ENCODE results near the gene PLCXD3. TPM values are rescaled to one million over a fixed set of nuclear protein-coding genes. Genes with fewer than 3 reads are reported as not detected.

PLCXD3 gene
- total RNA-seq, 1 donor from 2014 or later: not detected

DNA sequence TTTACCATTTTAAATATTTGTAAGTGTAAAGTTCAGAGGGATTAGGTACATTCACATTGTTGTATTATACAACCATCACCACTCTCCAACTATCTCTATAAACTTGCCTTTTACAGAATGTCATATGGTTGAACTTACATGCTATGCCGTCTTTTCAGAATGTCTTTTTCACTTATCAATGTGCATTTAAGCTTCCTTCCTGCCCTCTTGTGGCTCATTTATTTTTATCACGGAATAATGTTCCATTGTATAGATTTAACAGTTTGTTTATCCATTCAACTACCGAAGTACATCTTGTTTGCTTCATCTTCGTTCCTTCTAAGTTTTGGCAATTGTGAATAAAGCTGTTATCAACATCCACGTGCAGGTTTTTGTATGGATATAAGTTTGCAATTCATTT is 163.8 kb downstream of the PLCXD3 start:
- no peaks in the 10 kb centered on the region for H3K36me3 Mint-ChIP-seq (ENCODE audit: unreplicated experiment)
- no peak for DNase-seq (ENCODE audit: extremely low spot score, unreplicated experiment)
- no peak overlapping the region for H3K27ac Mint-ChIP-seq (ENCODE audit: unreplicated experiment)
- H3K4me1 Mint-ChIP-seq (ENCODE audit: unreplicated experiment): no peaks in the 10 kb centered on the region
- H3K9me3 Mint-ChIP-seq (ENCODE audit: unreplicated experiment): no peaks in the 10 kb centered on the region
- H3K4me3 Mint-ChIP-seq (ENCODE audit: unreplicated experiment): no peak overlapping the region
- no peaks in the 10 kb centered on the region for H3K27me3 Mint-ChIP-seq (ENCODE audit: unreplicated experiment)
- TF ChIP-seq, protein P1, sequence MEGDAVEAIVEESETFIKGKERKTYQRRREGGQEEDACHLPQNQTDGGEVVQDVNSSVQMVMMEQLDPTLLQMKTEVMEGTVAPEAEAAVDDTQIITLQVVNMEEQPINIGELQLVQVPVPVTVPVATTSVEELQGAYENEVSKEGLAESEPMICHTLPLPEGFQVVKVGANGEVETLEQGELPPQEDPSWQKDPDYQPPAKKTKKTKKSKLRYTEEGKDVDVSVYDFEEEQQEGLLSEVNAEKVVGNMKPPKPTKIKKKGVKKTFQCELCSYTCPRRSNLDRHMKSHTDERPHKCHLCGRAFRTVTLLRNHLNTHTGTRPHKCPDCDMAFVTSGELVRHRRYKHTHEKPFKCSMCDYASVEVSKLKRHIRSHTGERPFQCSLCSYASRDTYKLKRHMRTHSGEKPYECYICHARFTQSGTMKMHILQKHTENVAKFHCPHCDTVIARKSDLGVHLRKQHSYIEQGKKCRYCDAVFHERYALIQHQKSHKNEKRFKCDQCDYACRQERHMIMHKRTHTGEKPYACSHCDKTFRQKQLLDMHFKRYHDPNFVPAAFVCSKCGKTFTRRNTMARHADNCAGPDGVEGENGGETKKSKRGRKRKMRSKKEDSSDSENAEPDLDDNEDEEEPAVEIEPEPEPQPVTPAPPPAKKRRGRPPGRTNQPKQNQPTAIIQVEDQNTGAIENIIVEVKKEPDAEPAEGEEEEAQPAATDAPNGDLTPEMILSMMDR (IDR thresholded peaks at IDR 0.05): no peak

DNA sequence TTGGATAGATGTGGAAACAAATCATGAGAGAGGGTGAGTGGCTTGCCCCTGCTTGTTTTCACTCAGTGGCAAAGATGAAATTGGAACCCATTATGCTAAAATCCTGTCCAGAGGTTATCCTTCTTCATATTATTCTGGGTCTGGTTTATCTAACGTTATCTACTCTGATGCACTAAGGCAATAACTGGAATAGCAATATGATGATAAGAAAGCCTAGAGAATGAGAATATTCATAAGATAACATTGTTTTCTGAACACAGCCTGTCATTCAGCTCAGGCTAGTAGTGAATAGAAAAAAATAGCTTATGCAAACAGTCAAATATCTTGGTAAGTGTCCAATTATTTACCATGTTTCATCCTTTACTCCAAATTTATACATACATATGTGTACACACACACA is 165.1 kb downstream of the PLCXD3 start:
- no peaks in the 10 kb centered on the region for H3K9me3 Mint-ChIP-seq (ENCODE audit: unreplicated experiment)
- TF ChIP-seq, protein P1 (IDR thresholded peaks at IDR 0.05): no peak
- no peaks in the 10 kb centered on the region for H3K27me3 Mint-ChIP-seq (ENCODE audit: unreplicated experiment)
- no peak overlapping the region for H3K27ac Mint-ChIP-seq (ENCODE audit: unreplicated experiment)
- H3K4me1 Mint-ChIP-seq (ENCODE audit: unreplicated experiment): no peaks in the 10 kb centered on the region
- H3K36me3 Mint-ChIP-seq (ENCODE audit: unreplicated experiment): no peaks in the 10 kb centered on the region
- no peak for DNase-seq (ENCODE audit: extremely low spot score, unreplicated experiment)
- H3K4me3 Mint-ChIP-seq (ENCODE audit: unreplicated experiment): no peak overlapping the region

DNA sequence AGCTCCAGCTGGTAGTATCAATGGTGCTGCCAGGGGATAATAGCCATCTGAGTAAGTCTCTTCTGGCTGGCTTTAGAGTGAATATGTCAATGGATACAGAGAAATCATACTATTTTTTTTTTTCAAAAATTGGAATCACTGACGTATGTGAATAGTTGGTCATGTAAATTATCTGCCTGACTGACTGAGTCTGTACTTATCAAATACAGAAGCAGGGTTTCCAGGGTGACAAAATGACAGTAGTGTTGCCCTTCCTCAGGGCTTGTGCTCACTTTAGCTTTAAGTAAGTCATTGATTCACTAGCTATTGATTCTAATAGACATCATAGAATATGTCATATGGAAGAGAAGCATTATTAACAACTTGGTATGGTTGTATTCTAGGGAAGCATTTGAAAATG is 171.1 kb downstream of the PLCXD3 start:
- no peak for DNase-seq (ENCODE audit: extremely low spot score, unreplicated experiment)
- Mint-ChIP-seq H3K4me1 (ENCODE audit: unreplicated experiment) (no peaks in the 10 kb centered on the region), H3K27me3 (ENCODE audit: unreplicated experiment) (no peaks in the 10 kb centered on the region), H3K36me3 (ENCODE audit: unreplicated experiment) (no peaks in the 10 kb centered on the region), H3K27ac (ENCODE audit: unreplicated experiment) (no peak overlapping the region), H3K4me3 (ENCODE audit: unreplicated experiment) (no peak overlapping the region), H3K9me3 (ENCODE audit: unreplicated experiment) (no peaks in the 10 kb centered on the region)
- TF ChIP-seq, protein P1 (IDR thresholded peaks at IDR 0.05): no peak

DNA sequence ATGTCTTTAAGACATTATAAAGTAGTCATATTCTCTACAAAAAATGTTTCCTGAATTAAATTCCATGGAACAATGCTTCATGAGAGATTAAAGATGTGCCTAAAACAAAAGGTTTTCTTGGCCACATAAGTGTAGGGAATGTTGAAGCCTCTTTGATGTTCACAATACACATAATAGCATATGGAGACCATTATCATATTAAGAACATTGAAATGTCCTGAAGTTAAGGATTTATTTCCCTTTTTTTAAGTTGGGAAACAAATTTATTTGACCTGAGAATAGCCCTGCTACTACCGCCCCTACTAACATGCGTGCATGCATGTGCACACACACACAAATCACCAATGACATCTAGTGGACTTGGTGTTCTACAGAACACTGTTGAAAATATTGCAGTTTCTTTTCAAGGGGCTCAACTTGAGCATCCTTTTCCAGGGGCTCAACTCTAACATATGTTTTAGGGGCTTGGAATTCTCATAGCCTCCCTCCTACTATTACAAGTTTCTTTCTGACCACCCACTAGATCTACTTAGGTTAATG is 172.2 kb downstream of the PLCXD3 start:
- TF ChIP-seq, protein P1 (IDR thresholded peaks at IDR 0.05): no peak
- no peaks in the 10 kb centered on the region for H3K36me3 Mint-ChIP-seq (ENCODE audit: unreplicated experiment)
- no peak overlapping the region for H3K4me3 Mint-ChIP-seq (ENCODE audit: unreplicated experiment)
- H3K27ac Mint-ChIP-seq (ENCODE audit: unreplicated experiment): no peak overlapping the region
- no peaks in the 10 kb centered on the region for H3K4me1 Mint-ChIP-seq (ENCODE audit: unreplicated experiment)
- H3K27me3 Mint-ChIP-seq (ENCODE audit: unreplicated experiment): no peaks in the 10 kb centered on the region
- DNase-seq (ENCODE audit: extremely low spot score, unreplicated experiment): no peak
- no peaks in the 10 kb centered on the region for H3K9me3 Mint-ChIP-seq (ENCODE audit: unreplicated experiment)

DNA sequence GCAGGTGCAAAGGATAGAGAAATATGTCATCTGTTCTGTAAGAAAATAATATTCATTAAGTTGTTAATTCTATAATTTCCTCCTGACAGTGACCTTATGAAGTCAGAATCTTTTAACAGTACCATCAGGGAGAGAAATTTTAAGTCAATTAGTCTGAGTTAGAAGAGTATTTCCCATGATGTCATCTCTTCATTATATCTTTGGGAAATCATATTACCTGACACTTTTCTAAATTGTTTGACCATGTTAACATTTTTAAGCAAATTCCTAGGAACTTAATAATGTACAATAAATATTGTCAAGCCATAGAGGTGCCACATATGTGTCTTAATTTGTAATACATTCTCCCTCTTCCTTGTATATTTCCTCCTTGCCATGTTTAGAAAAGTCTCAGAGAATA is 172.7 kb downstream of the PLCXD3 start:
- Mint-ChIP-seq H3K9me3 (ENCODE audit: unreplicated experiment) (no peaks in the 10 kb centered on the region), H3K27ac (ENCODE audit: unreplicated experiment) (no peak overlapping the region), H3K4me3 (ENCODE audit: unreplicated experiment) (no peak overlapping the region), H3K4me1 (ENCODE audit: unreplicated experiment) (no peaks in the 10 kb centered on the region), H3K36me3 (ENCODE audit: unreplicated experiment) (no peaks in the 10 kb centered on the region), H3K27me3 (ENCODE audit: unreplicated experiment) (no peaks in the 10 kb centered on the region)
- TF ChIP-seq, protein P1 (IDR thresholded peaks at IDR 0.05): no peak
- DNase-seq (ENCODE audit: extremely low spot score, unreplicated experiment): no peak
